ENCODE data around the gene MYH14. TPM values are rescaled to one million over a fixed set of nuclear protein-coding genes. Genes with fewer than 3 reads are reported as not detected.
"Not testable (repeated sequence)": the region's sequence is repeated elsewhere in the genome, so short reads cannot be mapped to it uniquely, and the experiment has no call there.

MYH14 gene
- total RNA-seq, 1 experiment from 2014 or later, result not detected

GRCh38 chr19:50223439-50223716, 20.0 kb downstream of the MYH14 start:
- DNase-seq (ENCODE audit: low read depth), result no peak

GRCh38 chr19:50224986-50225747, 21.7 kb downstream of the MYH14 start:
- DNase-seq (ENCODE audit: low read depth), result no peak

- no peak for DNase-seq (ENCODE audit: low read depth)
Observed at GRCh38 chr19:50226536-50226935, 23.1 kb downstream of the MYH14 start.

- DNase-seq (ENCODE audit: low read depth), result not testable (repeated sequence)
Observed at GRCh38 chr19:50228153-50228552, 24.7 kb downstream of the MYH14 start.

GRCh38 chr19:50230379-50231351, 27.2 kb downstream of the MYH14 start:
- DNase-seq (ENCODE audit: low read depth), result no peak

- DNase-seq (ENCODE audit: low read depth), result not testable (repeated sequence)
Observed at GRCh38 chr19:50231417-50231816, 28.0 kb downstream of the MYH14 start.

- DNase-seq (ENCODE audit: low read depth), result no peak
Observed at GRCh38 chr19:50231821-50232220, 28.4 kb downstream of the MYH14 start.

- DNase-seq (ENCODE audit: low read depth), result no peak
Observed at GRCh38 chr19:50232600-50232999, 29.2 kb downstream of the MYH14 start.

GRCh38 chr19:50233308-50233910, 30.0 kb downstream of the MYH14 start:
- DNase-seq (ENCODE audit: low read depth), result no peak

GRCh38 chr19:50237493-50237892, 34.1 kb downstream of the MYH14 start:
- not testable (repeated sequence) for DNase-seq (ENCODE audit: low read depth)

- no peak for DNase-seq (ENCODE audit: low read depth)
Observed at GRCh38 chr19:50238043-50238442, 34.6 kb downstream of the MYH14 start.

- no peak for DNase-seq (ENCODE audit: low read depth)
Observed at GRCh38 chr19:50239921-50240590, 36.6 kb downstream of the MYH14 start.

- no peak for DNase-seq (ENCODE audit: low read depth)
Observed at GRCh38 chr19:50242581-50242980, 39.2 kb downstream of the MYH14 start.

- DNase-seq (ENCODE audit: low read depth), result no peak
Observed at GRCh38 chr19:50244695-50245094, 41.3 kb downstream of the MYH14 start.

- no peak for DNase-seq (ENCODE audit: low read depth)
Observed at GRCh38 chr19:50248413-50248812, 45.0 kb downstream of the MYH14 start.

- DNase-seq (ENCODE audit: low read depth), result no peak
Observed at GRCh38 chr19:50248826-50249225, 45.4 kb downstream of the MYH14 start.

GRCh38 chr19:50249636-50250035, 46.2 kb downstream of the MYH14 start:
- DNase-seq (ENCODE audit: low read depth), result no peak

GRCh38 chr19:50250450-50251136, 47.2 kb downstream of the MYH14 start:
- no peak for DNase-seq (ENCODE audit: low read depth)

GRCh38 chr19:50252111-50252886, 48.9 kb downstream of the MYH14 start:
- no peak for DNase-seq (ENCODE audit: low read depth)

- no peak for DNase-seq (ENCODE audit: low read depth)
Observed at GRCh38 chr19:50252887-50253268, 49.5 kb downstream of the MYH14 start.
